Activated CD8-positive, alpha-beta memory T cell treated with anti-CD3 and anti-CD28 coated beads for 48 hours (primary cell): ENCODE measurements around the gene LAYN.

Experiments
- DNase-seq, 3 experiments: peaks; one replicate each; pipeline ENCODE4 v3.0.0-alpha.2; 2020; ENCODE audit warnings: low read depth in 2 of 3, low spot score in 2 of 3

LAYN gene

DNA sequence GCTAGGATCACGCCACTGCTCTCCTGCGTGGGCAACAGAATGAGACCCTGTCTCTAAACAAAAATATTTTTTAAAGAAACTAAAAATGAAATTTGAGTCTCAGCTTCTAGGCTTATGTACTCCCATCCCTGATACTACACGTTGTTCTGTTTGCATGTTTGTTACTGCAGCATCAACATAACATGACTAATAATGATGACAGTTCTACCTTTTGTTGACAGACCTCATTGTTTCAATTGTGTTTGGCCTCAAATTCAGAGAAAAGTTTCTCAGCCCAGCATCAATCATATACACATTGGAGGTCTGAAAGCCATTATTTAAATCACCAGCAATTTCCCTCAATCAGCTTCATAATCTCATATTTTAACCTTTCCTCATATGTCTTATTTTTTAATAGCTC is 20.8 kb downstream of the LAYN start:
- no peak for DNase-seq

DNA sequence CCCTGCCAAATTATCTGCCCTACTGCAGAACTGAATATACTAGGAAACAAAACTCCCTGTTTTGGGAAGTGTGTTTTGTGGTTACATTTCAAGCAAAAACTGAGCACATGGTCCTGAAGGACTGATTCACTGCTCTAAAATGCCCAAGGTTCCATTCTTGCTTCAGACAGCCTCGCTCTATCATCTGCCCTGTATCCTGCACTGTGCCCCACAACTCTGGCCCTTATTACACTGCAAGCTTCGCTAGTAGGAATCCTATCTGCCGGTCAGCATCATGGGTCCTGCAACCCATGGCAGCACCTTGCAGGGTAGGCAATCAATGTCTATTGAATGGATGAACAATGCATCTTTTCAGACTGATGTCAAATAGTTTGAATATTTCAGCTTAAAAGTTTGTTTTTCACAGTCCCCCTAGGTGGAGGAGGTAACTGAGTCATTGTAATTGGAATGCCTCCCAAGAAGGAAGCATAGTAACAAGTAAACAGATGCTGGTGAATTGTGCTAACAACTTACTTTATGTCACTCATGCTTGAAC is 21.3 kb downstream of the LAYN start:
- no peak for DNase-seq

DNA sequence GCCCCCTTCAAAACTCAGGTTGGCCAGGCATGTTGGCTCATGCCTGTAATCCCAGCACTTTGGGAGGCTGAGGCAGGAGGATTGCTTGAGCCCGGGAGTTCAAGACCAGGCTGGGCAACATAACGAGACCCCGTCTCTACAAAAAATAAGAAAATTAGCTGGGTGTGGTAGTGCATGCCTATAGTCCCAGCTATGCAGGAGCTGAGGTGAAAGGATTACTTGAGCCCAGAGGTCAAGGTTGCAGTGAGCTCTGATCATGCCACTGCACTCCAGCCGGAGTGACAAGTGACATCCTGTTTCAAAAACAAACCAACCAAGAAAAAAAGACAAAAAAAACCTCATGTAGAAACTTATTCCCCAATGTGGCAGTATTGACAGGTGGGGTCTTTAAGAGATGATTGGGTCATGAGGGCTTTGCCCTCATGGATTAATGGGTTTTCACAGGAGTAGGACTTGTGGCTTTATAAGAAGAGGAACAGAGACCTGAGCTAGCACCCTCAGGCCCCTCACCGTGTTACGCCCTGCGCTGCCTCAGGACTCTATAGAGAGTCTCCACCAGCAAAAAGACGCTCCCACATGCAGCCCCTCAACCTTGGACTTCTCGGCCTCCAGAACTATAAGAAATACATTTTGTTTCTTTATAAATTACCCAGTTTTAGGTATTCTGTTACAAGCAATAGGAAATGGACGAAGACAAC is 22.3 kb downstream of the LAYN start:
- no peak for DNase-seq

DNA sequence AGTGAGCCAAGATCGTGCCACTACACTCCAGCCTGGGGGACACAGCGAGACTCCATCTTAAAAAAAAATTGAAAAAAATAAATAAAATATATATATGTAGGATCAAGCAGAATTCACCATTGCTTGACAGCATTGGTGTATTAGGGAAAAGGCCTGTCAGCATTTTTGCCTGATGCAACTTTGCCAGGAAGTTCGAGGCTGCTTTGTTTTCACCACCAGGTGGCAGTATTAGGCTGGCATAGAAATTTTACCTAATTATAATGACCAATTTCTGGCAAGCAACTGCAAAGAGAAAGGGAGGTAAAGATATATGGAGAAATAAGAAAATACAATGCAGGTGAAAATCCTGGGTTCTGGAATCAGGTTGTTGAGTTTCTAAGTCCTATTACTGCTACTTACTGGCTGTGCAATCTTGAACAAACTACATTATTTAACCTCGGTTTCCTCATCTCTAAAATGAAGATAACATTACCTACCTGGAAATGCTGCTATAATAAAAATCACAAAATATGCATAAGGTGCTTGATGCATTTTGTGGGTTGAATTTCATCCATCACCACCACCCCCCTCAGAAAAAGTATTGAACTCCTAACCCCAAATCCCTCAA is 24.7 kb downstream of the LAYN start:
- peak in 1 of 3 experiments; percentile 35 for DNase-seq

DNA sequence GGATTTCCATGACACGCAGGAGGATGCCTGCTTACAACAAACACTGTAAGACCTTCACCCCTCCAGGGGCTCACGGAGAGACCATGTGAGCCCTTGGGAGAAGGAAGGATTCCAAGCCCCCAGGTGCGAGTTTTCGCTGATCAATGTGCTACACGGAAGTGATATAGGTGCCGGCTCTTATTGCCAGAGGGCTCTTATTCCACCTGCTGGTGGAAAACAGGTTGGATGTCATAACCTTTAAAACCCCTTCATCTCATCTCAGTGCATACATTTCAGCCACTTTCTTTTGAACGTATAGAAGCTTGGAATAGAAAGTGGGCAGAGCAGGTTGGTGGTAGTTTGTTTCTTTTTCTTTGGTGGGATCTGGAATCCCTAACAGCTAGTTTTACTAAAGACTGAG is 25.8 kb downstream of the LAYN start:
- DNase-seq, result no peak

DNA sequence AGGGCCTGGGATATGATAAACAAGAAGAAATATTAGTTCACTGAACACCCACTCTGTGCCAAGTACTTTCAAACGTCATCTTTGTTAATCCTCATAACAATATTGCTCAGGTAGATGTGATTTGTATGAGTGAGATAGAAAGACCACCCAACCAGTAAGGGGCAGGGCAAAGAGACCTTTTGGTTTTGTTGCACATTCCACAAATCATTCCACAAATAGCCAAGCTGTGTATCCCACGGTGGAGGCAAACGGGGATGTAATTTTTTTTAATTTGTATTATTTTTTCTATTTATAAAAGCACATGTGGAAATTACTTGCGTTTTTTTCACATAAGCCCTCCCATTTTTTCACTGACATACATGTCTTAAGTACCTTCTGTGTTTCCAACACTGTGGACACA is 29.0 kb downstream of the LAYN start:
- no peak for DNase-seq

DNA sequence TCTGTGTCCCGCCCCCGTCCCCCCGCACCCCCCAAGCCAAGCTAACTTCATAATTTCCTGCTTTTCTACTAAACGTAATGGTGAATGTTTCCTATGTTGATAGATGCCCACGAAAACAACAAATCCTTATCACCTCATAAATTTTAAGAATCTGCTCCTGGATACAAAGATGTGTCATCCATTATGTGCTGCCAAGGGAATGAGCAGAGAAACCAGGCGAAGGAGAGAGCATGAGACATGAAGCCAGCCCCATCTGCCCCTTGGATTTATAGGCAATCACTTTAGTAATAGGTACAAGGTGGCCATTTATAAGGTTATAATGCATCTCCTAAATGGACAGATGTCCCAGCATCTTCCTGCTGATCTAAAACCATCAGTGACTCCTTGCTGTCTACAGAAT is 30.3 kb downstream of the LAYN start:
- DNase-seq, result no peak

DNA sequence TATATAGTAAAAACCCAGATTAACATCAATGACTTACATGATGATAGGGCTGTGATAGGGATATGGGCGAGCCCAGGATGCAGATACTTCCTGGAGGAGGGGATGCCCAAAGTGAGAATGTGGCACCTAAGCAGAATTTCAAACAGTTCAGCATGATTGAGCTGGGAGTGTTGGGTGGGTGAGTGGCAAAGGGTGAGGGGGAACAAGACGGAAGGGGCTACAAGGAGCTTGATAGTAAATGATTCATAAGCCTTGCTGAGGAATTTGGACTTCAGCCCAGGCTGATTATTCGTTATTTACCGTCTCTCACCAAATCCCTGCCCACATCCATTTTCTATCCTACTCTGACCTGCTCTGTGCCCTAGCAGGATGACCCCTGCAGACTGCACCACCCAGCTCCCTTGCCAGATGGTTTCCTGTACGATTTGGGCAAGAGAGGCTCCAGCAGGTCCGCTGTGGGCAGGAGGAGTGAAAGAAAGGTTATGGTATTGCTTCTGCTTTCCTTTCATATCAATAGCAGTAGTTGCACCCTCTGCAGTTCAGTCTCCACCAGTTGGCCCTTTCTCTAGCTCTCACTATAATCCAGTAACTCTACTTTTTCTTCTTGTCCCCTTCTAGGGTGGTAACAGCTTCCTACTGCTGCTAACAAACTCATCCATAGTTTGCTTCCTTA is 31.4 kb downstream of the LAYN start:
- DNase-seq, result no peak

DNA sequence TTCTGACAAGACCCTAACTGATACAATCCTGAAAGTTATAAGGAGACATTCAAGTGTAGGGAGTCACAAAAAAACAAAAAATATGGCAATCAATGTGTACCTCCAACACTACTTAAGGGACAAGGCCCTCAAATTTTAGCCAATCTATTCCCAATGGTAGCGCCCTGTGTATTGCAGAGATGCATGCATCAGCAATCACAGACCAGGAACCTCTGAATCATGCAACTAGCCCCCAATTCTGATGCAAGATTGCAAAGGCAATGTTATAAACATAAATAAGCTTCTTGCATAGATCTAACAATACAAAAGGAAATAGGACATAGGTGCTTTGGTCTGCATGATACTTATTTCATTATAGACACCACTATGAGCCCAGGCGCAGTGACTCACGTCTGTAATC is 32.1 kb downstream of the LAYN start:
- DNase-seq, result no peak

DNA sequence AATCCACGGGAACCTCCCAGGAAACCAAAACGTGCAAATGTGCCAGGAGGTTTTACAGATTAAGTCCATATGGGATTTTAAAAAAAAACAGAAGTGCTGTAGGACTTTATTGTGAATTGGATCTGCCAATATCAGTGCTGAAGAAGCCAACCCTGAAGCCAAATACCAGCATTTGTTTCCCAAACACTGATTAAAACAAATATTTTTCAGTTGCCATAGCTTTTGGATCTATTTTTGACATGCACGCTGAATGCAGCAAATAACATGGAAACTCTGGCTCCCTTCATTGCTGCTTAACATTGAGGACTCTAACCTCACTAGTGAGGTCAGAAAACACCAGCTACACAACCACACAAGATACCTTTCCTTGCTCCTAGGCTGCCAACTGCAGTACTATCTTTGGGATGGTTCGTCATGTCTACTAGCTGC is 33.3 kb downstream of the LAYN start:
- DNase-seq, result no peak

DNA sequence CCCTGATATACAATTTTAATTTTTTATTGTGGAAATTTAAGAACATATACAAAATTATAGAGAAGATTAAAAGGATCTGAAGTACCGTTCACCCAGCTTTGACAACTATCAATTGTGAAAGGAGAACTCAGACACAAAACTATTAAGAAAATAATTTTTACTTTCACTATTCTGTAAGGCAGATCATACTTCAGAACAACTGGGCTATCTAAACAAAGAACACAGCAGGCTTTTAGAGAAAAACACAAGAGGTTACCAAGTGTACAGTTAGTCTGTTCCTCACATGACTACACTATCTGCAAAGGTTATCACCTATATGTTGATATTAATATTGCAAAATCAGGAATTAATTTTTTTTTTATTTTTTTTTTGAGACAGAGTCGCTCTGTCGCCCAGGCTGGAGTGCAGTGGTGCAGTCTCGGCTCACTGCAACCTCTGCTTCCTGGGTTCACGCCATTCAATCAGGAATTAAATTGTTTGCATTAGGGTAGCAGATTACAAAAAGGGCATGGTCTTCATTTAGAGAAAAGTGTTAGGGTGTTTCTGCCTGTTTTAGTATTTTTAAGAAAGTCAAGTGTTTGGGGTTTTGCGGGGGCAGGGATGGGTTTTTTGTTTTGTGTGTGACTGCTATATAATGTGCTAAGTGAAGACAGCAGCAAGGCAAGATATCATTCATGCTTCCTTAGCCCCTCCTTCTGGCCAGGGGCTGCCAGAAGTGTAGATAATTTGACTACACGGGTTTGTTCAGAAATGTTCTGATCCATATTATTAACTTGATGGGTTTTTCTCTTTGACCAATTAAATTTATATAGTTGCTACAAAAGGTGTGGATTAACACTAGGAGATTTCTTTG is 34.1 kb downstream of the LAYN start:
- DNase-seq, result no peak

DNA sequence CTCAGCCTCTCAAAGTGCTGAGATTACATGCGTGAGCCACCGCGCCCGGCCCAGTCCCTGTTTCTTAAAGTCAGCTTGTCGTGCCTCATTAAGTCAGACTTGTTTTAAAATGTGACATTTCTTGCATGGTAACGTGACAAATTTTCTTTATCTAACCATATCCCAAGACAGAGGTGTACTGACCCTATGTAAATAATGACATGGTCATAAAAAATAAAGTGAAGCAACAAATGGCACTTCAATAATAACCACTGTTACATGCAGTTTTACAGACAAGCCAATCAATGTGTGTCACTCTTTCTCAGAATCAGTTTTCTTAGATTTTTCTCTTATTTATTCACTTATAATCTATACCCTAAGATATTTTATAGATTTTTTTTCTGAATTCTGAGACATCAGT is 35.2 kb downstream of the LAYN start:
- DNase-seq, result no peak

DNA sequence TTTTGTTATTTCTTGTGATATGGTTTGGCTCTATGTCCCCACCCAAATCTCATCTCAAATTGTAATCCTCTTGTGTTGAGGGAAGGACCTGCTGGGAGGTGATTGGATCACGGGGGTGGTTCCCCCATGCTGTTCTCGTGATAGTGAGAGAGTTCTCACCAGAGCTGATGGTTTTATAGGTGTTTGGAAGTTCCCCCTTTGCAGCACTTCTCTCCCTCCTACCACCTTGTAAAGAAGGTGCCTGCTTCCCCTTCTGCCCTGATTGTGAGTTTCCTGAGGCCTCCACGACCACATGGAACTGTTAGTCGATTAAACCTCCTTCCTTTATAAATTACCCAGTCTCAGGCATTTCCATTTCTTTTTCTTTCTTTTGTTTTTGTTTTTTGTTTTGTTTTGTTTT is 37.3 kb downstream of the LAYN start:
- DNase-seq, result no peak

DNA sequence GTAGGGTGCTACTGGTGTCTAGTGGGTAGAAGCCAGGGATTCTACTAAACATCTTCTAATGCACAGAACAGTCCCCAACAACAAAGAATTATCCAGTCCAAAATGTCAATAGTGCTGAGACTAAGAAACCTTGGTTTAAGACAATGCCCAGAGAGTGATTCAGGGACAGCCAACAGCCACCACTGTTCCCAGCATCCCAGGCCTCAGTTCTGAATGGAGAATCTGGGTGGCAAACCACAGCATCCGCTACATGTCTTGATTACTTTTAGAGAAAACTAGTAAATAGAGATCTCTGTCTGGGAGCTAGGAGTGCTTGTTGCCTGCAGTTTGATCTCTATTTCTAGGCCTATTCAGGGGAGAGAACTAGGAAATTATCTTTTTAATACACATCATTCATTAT is 40.8 kb downstream of the LAYN start:
- DNase-seq, result no peak

DNA sequence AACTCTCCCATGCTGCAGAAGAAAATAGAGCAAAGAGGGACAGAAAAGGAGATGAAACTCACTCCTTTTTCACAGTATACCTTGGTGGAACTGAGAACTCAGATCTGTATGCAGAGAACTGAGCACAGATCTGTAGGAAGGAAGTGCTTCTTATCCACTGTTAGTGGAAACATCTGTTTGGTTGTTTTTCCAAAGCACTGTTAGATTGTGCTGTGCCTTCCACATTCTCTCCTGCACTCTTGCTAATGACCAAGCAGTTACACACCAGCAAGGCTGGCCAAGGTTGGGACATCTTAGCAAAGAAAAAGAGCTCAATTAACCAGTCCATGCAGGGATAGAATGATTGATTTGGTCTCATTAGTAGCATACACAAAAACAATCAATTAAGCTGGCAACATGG is 41.6 kb downstream of the LAYN start:
- DNase-seq, result no peak

DNA sequence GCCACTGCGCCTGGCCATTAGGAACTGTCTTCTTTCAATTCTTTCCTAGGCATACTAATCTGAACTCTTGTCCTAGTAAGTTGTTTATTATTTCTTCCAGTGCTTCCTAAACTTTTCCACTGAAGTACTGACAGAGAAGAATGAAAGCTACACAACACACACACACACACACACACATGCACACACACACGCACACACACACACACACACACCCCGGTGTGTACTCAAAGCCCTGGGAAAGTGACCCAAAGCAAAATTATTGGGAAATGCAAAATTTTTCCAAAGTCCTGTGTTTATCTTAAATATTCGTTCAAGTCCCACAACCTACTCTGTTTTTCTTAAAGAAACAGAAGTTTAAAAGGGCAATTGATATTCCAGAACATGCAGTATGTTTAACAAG is 42.4 kb downstream of the LAYN start:
- no peak for DNase-seq

DNA sequence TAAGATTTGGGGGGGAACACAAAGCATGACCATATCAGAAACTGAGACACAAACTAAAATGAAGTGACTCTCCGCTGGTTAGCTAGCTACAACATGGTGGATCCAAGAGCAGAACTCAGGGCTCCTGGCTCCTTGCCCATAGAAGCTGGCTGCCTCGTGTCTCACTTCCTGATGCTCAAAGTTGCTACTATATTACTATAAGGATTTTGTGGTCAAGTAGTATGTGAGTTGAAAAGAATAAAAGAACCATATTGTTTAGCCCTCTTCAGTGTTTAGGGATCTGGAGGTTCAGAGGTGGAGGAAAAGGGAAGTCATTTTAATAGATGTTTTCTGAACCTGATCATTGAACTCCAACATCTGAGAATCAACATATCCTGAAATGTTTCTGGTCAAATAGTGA is 44.9 kb downstream of the LAYN start:
- no peak for DNase-seq

DNA sequence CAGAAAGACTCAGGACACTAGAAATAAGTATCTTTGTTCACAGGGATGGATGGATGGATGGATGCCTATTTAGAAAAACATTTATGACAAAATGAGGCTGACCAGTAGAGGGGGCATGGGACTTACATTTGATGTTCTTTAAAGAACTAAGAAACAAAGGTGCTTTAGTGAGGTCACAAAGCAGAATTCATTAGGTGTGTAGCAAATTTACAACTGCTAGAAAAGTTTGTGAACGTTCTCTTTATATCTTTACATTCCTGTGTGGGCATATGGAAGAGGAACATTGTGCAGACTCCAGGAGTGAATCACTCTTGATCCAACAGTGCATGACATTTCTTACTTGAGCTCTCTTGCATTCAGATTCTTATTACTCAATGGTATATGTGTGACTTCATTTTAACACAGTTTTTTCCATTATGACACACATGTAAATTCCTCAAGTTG is 45.9 kb downstream of the LAYN start:
- DNase-seq, result no peak

DNA sequence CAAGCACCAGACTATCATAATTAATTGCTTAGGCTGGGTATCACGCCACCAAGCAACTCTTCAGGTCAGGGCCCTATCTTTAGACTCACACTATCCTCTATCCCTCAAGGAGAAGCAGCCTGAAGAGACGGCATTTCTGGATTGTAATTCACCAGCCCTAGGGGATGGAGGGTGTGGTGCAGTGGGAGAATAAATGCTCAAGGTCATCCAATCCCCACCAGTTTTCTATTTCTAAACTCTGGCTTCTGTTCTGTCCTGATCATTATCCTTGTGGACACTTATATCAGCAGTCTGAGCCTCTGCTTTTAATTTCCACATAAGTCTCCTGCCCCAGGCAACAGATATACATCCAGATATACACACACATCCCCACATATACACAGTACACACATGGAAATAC is 48.6 kb downstream of the LAYN start:
- DNase-seq, result no peak

DNA sequence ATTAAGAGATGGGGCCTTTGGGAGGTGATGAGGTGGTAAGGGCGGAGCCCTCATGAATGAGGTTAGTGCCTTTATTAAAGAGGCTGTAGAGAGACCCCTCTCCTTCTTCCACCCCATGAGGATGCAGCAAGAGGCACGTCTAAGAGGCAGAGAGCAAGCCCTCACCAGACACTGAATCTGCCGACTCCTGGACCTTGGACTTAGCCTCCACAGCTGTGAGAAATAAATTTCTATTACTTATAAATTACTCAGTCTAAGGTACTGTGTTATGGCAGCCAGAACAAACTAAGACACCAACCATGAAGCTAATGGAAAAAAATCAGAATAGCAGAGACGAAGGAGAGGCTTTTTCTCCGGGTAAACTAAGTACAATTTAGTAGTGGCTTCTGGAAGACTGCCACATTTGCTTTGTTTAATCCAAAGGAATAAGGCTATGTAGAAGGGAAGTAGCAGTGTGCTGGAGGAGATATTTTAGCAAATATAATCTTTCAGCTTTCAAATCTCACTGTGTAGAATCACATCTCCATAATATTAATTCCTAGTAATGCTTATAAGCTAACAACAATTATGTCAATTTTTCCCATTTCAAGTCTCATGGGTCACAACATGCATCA is 49.5 kb downstream of the LAYN start:
- DNase-seq, result no peak
